Tongue (tissue), 2 donors: ENCODE measurements around the gene CAMTA1. TPM values are rescaled to one million over a fixed set of nuclear protein-coding genes. Genes with fewer than 3 reads are reported as not detected.
"Not testable (repeated sequence)": the region's sequence is repeated elsewhere in the genome, so short reads cannot be mapped to it uniquely, and the experiment has no call there.

Experiments used
- DNase-seq: peaks from one replicate; pipeline ENCODE4 v3.0.0-alpha.2; 2015
- total RNA-seq: library from RNA; depleted of rRNA; stranded (reverse); fragments of >200 nt; gene quantifications from one replicate; pipeline ENCODE4 v1.2.3, GENCODE V29; 2014

CAMTA1 gene
- total RNA-seq, 1 donor from 2014 or later, result 60.6 TPM

DNA sequence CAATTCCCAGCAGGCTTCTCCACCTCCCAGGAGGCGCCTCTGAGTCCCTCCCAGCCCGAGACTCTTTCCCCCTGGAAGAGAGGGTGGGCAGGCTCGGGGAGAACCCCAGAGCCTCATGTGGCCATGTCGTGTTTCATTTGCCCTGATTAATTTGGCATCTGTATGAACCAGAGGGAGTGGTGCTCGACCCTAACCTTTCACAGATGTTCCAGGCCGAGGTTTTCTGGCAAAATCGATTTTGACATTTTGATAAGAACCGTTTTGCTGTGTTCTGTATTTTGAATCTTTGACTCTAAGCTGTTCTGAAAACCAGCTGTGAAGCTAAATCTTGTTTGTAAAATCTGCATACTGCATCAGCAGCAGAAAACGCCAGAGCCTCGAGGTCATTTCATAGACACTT, 367.4 kb downstream of the CAMTA1 start:
- no peak for DNase-seq

DNA sequence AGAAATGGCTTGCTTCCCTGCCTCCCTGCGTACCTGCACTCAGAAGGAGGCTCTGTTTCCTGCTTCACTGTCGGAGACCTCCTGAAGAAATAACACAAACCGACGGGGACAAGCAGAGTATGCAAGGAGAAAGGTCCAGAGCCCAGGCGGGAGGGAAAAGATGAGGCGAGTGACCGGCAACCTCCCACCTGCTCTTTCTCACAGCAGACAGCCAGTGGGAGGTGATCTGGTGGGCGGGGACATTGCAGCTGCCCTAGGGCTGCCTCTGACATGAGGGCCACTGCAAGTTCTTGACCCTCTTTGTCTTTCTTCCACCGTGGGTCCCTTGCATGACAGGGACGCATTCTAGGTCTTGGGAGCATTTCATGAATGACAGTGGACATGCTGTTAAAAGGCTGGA, 368.2 kb downstream of the CAMTA1 start:
- no peak for DNase-seq

DNA sequence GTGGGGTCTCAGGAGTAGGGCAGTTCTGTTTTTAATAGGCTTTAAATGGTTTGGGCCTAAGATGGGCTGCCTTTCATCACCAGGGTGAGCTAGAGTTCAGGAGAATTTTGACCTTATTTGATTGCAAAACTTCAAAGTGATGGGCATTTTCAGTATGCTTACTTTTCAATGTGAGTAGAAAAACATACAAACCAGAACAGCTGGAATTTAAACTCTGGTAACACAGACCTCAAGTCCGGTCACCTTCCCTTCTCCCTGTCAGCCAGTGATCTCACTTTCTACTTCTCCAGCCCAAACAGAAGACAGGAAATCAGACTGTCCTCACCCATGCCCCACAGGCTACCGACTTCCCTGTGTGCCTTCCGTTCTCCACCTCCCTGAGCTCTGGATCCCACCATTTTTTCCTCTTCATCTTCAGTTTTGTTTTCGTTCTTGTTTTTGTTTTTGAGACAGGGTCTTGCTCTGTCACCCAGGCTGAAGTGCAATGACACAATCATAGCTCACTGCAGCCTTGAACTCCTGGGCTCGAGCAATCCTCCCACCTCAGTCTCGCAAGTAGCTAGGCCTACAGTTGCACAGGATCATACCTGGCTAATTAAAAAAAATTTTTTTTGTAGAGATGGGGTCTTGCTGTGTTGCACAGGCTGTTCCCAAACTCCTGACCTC, 374.0 kb downstream of the CAMTA1 start:
- no peak for DNase-seq

DNA sequence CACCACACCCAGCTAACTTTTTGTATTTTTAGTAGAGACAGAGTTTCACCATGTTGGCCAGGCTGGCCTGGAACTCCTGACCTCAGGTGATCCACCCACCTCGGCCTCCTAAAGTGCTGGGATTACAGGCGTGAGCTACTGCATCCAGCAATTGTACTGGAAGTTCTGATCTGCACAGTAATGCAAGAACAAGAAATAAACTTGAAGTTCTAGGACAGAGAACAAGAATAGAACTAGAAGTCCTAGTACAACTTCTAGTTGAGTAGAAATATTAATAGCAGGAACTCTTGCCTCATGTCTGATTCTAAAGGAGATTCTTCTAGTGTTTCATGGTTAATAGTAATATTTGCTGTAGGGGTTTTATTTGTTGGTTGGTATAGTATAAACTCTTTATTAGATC, 383.3 kb downstream of the CAMTA1 start:
- DNase-seq, result not testable (repeated sequence)

DNA sequence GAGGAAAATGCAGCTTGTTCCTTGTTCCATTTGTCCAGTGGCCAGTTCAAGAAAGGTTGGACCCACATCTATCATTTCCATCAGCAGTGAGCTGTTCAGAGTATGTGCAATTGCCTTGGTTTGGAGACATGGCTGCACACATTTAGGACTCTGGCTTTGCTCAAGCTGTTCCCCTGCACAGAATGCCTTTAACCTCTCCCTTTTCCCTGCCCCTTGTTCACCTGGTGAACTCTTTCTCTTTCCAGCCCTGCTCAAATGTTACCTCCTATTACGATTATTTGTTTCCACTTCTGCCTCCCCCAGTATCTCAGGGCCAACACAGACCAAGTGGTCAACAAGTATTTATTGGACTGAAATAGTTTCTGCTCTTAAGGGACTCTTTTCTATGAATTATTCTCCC, 385.9 kb downstream of the CAMTA1 start:
- DNase-seq, result no peak

DNA sequence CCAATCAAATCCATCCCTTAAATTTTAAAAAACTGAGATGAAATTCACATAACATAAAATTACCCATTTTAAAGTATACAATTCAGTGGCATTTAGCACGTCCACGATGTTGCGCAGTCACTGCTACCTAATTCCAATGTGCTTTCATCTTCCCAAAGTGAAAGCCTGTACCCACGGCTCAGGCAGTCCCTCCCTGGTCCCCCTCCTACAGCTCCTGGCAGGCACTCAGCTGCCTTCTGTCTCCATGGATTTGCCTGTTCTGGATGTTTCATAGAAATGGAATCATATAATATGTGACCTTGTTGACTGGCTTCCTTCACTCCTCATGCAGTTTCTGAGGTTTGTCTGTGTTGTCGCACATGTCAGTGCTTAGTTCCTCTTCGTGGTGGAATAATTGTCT, 386.3 kb downstream of the CAMTA1 start:
- no peak for DNase-seq

DNA sequence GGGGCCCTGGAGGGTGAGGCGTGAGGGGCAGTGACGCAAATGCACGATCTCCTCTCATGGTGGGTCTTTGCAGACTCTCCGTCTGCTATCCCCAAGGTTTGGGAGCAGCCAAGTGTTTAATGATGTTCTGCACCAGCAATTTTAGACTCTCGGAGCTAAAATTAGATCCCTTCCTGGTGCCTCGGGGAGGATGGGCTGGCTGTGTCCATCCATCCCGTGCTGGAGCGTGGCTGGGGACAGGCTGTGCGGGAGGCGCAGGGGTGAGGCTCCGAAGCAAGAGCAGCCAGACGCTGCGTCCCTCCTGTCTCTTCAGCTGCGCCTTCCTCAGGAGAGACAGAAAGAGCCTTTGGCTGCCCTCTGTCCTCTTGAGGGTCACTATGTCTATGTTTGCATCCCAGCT, 387.6 kb downstream of the CAMTA1 start:
- peak; percentile 18 for DNase-seq

DNA sequence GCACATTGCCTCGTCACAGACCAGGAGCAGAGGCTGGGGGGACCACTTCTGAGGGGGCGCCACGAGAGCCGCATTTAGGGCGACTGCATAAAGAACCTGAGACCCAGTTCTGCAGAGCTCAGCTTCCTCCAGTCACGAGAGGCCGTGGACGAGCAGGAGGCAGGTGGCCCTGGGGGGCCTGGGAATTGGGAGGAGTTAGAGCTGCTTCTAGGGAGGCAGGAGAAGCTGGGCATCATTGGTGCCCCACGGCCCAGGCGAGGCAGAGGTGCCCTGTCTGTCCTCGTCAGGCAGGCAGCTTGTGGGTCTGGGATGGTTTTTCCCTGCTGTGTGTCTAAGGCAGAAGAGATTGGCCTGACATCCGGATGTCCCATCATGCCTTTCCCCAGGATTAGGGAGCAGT, 389.3 kb downstream of the CAMTA1 start:
- no peak for DNase-seq

DNA sequence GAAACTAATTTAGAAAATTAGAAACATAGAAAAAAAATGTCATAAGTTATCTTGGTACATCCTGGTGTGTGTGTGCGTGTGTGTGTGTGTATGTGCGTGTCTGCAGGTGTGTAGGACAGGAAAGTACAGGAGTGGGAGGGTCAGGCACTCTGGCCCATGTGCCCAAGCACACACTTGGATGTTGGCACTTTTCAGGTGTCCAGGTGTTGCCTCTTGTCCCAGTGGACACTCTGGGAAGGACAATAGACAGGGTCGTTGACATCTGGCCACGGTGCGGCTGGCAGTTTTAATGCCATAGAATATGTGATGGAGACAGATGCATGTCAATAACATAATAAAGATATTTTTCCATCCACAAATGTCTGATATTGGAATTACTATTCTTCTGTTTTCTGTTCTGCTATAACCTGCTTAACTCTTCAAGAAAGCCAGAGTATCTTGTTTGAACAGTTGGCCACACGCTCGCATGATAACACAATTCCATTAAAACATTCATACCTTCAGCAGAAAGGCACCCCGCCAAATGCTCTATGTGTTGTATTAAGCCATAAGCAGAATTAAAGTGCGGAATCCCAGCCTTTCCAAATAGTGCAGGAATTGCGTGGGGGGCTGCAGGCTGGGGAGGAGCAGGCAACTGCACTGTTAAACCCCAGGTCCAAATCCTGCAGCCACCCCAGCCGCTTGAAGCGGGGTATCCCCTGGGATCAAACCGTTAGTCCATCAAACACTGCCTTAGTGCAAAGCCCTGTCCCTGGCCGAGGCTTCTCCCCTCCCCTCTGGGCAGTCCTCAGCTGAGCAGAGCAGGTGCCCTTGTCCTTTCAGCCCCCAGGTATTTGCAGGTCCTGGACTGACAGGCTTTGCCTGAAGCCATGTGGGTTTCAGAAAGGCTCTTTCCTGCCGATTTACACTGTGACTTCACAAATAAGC, 390.0 kb downstream of the CAMTA1 start:
- DNase-seq, result no peak

DNA sequence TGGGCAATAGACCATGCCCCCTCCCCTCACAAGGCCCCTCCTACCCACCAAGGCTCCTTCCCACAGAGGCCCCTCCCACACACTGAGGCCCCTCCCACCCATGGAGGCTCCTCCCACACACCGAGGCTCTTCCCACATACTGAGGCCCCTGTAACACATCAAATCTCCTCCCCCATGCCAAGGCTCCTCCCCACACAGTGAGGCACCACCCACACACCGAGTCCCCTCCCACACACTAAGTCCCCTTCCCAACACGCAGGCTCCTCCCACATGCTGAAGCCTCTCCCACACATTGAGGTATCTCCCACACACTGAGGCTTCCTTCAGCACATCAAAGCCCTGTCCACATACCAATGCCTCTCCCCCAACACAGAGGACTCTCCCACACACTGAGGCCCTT, 391.8 kb downstream of the CAMTA1 start:
- no peak for DNase-seq

DNA sequence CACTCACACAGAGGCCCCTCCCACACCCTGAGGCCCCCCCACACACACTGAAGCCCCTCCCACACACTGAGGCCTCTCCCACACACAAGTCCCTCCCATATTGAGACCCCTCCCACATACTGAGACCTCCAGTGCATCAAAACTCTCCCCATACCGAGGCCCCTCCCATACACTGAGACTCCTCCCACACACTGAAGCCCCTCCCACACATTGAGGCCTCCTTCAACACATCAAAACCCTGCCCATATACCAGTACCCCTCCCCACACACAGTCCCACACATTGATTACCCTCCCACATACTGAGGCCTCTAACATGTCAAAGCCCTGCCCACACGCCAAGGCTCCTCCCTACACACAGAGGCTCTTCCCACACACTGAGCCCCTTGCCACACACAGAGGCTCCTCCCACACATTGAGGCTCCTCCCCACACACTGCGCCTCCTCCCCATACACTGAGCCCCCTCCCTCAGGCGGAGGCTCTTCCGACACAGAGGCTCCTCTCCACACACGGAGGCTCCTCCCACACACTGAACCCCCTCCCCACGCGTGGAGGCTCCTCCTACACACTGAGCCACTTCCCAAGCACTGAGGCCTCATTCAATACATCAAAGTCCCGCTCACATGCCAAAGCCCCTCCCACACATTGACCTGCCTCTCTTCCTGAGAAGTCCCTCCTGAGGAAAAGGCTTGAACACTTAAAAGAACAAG, 392.3 kb downstream of the CAMTA1 start:
- DNase-seq, result no peak

DNA sequence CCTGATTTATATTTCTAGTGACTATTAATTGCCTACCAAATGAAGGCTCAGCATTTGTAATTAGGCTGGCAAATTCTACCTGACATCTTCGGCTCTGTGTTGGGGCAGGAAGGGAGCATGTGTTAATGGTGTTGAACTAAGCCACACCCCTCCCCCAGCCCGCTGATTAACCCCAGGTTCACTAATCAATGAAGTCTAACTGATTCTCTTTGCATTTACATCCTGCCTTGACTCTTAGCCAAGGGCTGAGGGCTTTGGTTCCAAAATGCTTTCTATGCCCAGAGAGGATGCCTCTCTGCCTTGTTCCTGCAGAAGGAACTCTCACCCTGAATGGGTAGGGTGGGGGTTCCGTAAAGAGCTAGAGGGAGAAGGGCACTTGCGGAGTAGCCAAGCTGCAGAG, 393.1 kb downstream of the CAMTA1 start:
- no peak for DNase-seq

DNA sequence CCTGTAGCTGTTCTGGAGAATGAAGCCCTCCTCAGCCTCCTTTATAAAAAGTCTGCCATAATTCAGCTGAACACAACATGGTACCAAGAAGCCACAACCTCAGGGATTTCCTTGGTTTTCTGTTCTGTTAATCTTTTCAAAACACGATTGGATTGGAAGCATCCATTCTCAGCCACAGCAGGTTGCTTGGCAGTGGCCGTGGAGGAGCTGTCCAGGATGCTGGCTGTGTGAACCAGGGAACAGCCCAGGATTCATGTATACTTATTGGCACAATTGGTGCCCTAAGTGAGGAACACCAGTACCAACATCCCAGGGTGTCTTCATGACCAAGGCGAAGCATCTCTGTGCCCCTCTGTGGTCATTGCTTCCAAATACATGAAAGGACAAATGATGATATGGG, 393.5 kb downstream of the CAMTA1 start:
- DNase-seq, result no peak

DNA sequence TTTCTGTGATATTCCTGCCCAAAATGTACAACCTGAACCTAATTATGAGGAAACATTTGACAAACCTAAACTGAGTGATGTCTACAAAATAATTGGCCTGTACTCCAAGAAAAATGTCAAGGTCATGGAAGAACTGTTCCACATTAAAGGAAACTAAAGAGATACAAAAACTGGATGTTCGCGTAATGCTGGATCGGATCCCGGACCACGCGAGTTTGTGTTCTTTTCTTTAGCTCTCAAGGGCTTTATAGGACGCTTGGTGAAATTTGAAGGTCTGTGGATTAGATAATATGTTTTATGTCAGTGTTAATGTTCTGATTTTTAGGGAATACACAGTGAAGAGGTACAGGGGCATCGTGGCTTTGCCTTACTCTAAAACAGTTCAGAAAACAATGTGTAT, 400.5 kb downstream of the CAMTA1 start:
- no peak for DNase-seq

DNA sequence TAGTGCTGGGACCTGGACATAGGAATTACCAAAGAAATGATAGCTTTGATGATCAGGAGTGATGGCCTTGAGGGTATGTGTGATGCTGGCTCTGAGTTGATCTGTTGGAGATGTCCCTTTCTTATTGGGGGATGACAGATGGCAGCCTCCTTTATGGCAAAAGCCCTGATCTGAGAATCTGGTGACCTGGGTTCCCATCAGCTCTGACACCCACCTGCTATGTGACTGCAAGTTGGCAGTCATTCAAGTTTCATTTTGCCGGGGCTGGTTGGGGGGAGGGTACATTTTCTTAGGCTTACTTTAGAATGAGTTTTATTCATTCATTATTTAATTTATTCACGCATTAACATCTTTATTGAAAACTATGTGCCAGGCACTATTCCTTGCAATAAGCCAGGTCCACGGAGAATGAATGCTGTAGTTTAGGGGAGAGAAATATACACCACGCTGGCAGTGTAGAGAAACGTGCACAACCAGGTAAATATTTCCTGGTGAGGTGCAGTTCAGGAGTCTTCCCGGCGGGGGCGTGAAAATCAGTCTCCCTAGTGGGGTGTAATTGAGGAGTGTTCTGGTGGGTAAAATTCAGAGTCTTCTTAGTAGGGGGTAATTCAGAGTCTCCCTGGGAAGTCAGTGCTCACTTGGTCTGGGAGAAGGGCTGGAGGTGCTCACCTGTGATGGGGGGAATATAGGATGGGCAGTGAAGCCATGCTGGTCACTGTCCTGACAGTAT, 401.3 kb downstream of the CAMTA1 start:
- DNase-seq, result no peak

DNA sequence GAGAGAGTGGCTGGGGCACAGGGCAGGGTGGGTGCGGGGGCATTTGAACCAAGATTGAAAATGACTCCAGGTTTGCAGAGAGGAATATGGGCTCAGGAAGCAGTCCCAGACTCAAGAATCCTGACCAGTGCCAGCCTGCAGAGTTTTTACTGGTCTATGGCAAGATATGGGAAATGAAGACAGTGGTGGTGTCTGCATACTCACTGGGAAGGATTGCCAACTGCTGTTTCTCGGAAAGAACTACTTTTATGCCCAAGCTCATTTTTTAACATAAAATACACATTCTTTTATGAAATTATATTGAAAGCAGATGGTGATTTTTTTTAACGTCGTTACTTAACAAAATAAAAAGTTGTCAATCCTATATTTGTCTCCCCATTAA, 401.8 kb downstream of the CAMTA1 start:
- DNase-seq, result no peak

DNA sequence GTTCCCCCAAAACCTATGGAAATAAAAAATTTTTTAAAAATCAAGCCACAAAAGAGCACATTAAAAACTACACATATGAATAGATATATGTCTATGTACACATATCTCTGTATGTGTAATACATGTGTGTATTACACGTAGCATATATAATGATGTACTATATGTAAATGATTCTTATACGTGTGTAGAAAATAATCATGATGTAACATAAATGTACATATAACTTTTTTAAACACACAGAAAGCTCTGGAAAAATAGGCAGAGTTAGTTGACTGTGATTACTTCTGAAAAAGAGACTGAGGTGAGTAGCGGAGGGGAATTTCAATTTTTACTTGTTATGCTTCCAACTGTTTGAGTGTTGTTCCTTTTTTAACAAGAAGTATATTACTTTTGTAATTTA, 405.0 kb downstream of the CAMTA1 start:
- no peak for DNase-seq

DNA sequence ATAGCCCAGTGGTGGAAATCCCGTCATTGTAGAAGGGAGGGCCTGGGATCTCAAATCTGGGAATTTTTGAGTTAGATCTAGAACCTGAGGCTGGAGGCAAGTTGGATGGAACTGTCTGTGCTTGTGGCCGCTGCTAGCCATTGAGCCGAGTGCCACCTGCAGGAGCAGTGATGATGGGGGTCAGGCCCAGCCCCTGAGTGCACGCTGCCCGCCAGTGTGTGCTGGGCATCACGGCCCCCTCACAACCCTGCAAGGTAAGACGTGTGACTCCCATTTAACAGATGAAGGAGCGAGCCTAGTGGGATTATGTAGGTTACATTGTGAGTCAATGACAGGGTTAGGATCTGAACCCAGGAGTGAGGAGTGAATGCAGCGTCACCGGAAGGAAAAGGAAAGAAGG, 407.2 kb downstream of the CAMTA1 start:
- DNase-seq, result no peak

DNA sequence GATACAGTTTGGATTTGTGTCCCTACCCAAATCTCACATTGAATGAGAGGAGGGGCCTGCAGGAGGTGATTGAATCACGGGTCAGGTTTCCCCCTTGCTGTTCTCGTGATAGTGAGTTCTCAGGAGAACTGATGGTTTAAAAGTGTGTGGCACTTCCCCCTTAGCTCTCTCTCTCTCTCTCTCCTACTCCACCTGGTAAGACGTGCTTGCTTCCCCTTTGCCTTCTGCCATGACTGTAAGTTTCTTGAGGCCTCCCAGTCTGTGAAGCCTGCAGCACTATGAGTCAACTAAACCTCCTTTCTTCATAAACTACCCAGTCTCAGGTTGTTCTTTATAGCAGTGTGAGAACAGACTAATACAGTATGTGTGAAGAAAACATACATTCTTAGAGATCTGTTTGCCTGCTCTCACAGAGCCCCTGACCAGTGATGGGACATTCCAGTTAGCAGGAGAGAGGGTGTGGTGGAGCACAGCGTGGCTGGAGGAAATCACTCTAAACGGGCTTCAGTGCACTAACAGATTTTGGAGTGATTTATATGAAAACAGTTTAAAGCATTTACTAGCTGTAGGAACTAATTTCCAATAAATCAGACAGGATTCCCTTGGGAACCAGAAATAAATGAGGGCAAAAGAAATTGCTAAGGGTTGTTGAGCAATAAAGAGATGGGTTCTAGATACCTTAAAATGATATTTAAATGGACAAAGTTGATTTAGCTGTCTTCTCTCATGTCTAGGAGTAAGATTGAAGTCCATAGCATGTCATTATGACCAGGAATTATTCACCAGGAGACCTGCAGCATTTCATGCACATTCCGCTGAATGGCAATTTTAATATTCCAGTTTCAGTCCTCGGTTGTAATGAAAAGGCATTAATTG, 411.0 kb downstream of the CAMTA1 start:
- no peak for DNase-seq

DNA sequence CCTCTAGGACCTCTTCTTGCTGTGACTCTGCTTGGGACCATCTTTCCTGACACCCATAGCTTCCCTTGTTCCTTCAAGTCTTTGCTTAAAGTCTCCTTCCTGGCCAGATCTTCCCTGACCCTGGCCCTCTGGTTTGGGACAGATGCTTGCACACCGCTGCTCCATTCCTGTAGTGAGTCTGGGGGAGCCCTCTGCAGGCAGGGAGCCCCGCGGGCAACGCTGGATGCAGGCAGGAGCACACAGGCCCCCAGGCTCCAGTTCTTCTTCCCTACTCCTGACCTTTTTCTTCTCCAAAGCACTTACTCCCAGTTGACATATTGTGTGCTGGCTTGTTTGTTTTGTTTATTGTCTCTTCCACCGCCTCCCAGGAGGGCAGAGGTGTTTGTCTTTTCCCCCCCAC, 413.4 kb downstream of the CAMTA1 start:
- DNase-seq, result no peak

DNA sequence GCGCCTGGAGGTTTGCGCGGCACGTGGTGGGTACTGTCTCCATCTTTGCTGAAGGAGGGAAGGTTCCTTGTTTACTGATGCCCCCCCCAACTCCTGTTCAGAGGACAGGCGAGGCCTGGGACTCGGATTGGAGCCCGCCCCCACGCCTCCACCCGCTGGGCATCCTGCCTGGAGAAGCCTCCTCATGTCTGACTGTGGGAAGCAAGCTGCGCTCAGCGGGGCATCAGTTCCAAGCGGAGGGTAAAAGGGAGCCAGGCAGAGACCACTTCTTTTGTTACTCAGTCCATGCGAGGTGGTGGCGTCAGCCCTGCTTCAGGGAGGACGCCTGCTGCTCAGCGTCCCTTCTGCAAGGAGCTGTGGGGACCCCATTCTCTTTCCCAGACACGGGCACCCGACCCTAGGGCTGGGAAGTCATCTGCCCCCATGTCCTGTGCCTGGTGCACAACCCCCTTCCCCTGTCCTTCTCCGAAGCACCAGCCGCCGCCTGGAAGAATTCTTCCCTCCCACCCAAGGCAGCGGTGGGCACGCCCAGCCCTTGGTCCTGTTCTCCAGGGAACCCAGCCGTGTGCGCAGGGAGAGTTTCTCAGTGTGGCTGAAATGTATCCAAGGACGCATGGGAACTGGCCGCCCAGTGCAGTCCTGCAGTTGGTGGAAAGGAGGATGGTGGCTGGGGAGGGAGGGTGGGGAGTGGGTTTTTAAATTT, 414.0 kb downstream of the CAMTA1 start:
- no peak for DNase-seq
